H1 (cell line): ENCODE measurements around the gene ZNF687. TPM values are rescaled to one million over a fixed set of nuclear protein-coding genes. Genes with fewer than 3 reads are reported as not detected.

ENCODE experiments used
- CTCF ChIA-PET: fragments of 300-600 bp; sonication (Branson Sonifier 250); formaldehyde crosslinking; loops from one replicate; lab custom pipeline; 2021; ENCODE audit not compliant: partially characterized antibody; lab: Charles Lee
- POLR2A ChIA-PET: fragments of 300-600 bp; sonication (Branson Sonifier 250); formaldehyde crosslinking; loops from one replicate; lab custom pipeline; 2021; ENCODE audit warnings: inconsistent platforms; ENCODE audit not compliant: partially characterized antibody; lab: Charles Lee
- DNase-seq, 2 experiments: peaks; one replicate each; pipeline versions ENCODE4 v3.0.0 to v3.0.0-alpha.2; 2010 to 2022; ENCODE audit warnings: low spot score in 2 of 2, low read depth in 1 of 2, mixed read lengths in 1 of 2
- FAIRE-seq: peaks from 2 replicates; lab custom pipeline; 2011; peaks lifted over from hg19 to GRCh38; lab: Jason Lieb, UNC
- H2AFZ ChIP-seq: 2 replicates; pipeline ENCODE4 v1.8.1; 2012; ENCODE audit warnings: low read length, inconsistent platforms
- H2AK5ac ChIP-seq: 2 replicates; pipeline ENCODE4 v1.6.1; 2013; ENCODE audit warnings: low read depth, low read length
- H2BK120ac ChIP-seq: replicated peaks from 2 replicates; pipeline ENCODE3; 2013; ENCODE audit warnings: low read depth, low read length, inconsistent platforms
- H2BK12ac ChIP-seq: 2 replicates; pipeline ENCODE4 v1.6.1; 2013; ENCODE audit warnings: low read depth, low read length
- H2BK15ac ChIP-seq: 2 replicates; pipeline ENCODE4 v1.6.1; 2013; ENCODE audit warnings: low read length
- H2BK20ac ChIP-seq: 2 replicates; pipeline ENCODE4 v1.6.1; 2013; ENCODE audit warnings: low read length
- H2BK5ac ChIP-seq: 2 replicates; pipeline ENCODE4 v1.6.1; 2013; ENCODE audit warnings: low read depth, low read length
- H3K14ac ChIP-seq: 2 replicates; pipeline ENCODE4 v1.6.1; 2013; ENCODE audit warnings: inconsistent platforms; ENCODE audit not compliant: insufficient read length
- H3K18ac ChIP-seq: 2 replicates; pipeline ENCODE4 v1.6.1; 2013; ENCODE audit warnings: low read length; ENCODE audit errors: extremely low read depth
- H3K23ac ChIP-seq: 2 replicates; pipeline ENCODE4 v1.6.1; 2013; ENCODE audit warnings: inconsistent platforms; ENCODE audit not compliant: insufficient read length
- H3K23me2 ChIP-seq: 2 replicates; pipeline ENCODE4 v1.6.1; 2013; ENCODE audit warnings: low read depth, low read length
- H3K27ac ChIP-seq: 2 replicates; pipeline ENCODE4 v1.6.1; 2011; ENCODE audit warnings: low read depth, low read length, inconsistent platforms
- H3K27me3 ChIP-seq, 4 experiments: replicated peaks in 1 of 4; 1 replicate in 1 of 4; 2 replicates in 3 of 4; pipeline versions ENCODE4 v1.6.1 to v1.8.1; 2011 to 2013; ENCODE audit warnings: low read length in 3 of 4, mild to moderate bottlenecking in 3 of 4, inconsistent platforms in 2 of 4, mixed read lengths in 2 of 4, moderate library complexity in 1 of 4; ENCODE audit not compliant: control insufficient read depth in 3 of 4, insufficient read depth in 3 of 4; ENCODE audit errors: extremely low read depth in 1 of 4
- H3K36me3 ChIP-seq, 4 experiments: 2 replicates each; pipeline versions ENCODE4 v1.6.1 to v1.8.1; 2011 to 2013; ENCODE audit warnings: mild to moderate bottlenecking in 4 of 4, low read length in 3 of 4, moderate library complexity in 2 of 4, control low read depth in 1 of 4, inconsistent platforms in 1 of 4; ENCODE audit not compliant: insufficient read depth in 4 of 4, control insufficient read depth in 2 of 4
- H3K4ac ChIP-seq: replicated peaks from 2 replicates; pipeline ENCODE3; 2013; ENCODE audit warnings: low read length, low read depth, mixed read lengths, inconsistent platforms; ENCODE audit not compliant: insufficient read length
- H3K4me1 ChIP-seq, 4 experiments: replicated peaks in 1 of 4; 1 replicate in 1 of 4; 2 replicates in 3 of 4; pipeline versions ENCODE4 v1.6.1 to v1.8.1; 2011 to 2013; ENCODE audit warnings: low read length in 3 of 4, inconsistent platforms in 2 of 4, mixed read lengths in 1 of 4; ENCODE audit not compliant: insufficient read depth in 4 of 4, control insufficient read depth in 3 of 4
- H3K4me2 ChIP-seq, 2 experiments: 2 replicates each; pipeline versions ENCODE4 v1.6.1 to v1.8.1; 2011 to 2013; ENCODE audit warnings: low read depth in 2 of 2, low read length in 2 of 2, control low read depth in 1 of 2, inconsistent platforms in 1 of 2, mild to moderate bottlenecking in 1 of 2; ENCODE audit not compliant: insufficient read depth in 1 of 2
- H3K4me3 ChIP-seq, 4 experiments: fragments of 200-600, 300-600 bp in 1 of 4; sonication (generic), shearing (Covaris generic), sonication (Bioruptor Twin) in 1 of 4; 2 replicates each; pipeline versions ENCODE4 v1.5.1 to v1.8.1; 2011 to 2016; ENCODE audit warnings: low read length in 4 of 4, low read depth in 3 of 4, control low read depth in 2 of 4, inconsistent platforms in 2 of 4, mild to moderate bottlenecking in 2 of 4, mixed read lengths in 1 of 4, moderate library complexity in 1 of 4; ENCODE audit not compliant: insufficient read depth in 2 of 4; ENCODE audit errors: extremely low read depth in 1 of 4
- H3K56ac ChIP-seq: replicated peaks from 2 replicates; pipeline ENCODE3; 2013; ENCODE audit warnings: low read depth, mild to moderate bottlenecking, mixed read lengths, low read length, inconsistent platforms; ENCODE audit not compliant: insufficient read length
- H3K79me1 ChIP-seq: 2 replicates; pipeline ENCODE4 v1.6.1; 2013; ENCODE audit warnings: low read depth, low read length, control low read depth
- H3K79me2 ChIP-seq, 2 experiments: 2 replicates each; pipeline versions ENCODE4 v1.6.1 to v1.8.1; 2012 to 2013; ENCODE audit warnings: low read length in 2 of 2, mild to moderate bottlenecking in 2 of 2, inconsistent platforms in 1 of 2; ENCODE audit not compliant: insufficient read depth in 2 of 2, control insufficient read depth in 1 of 2
- H3K9ac ChIP-seq, 4 experiments: replicated peaks in 1 of 4; 1 replicate in 1 of 4; 2 replicates in 3 of 4; pipeline versions ENCODE4 v1.6.1 to v1.8.1; 2011 to 2013; ENCODE audit warnings: low read depth in 3 of 4, low read length in 3 of 4, control low read depth in 2 of 4, mild to moderate bottlenecking in 2 of 4, moderate library complexity in 2 of 4, inconsistent platforms in 1 of 4; ENCODE audit errors: extremely low read depth in 1 of 4
- H3K9me3 ChIP-seq, 2 experiments: 2 replicates each; pipeline versions ENCODE4 v1.6.1 to v1.8.1; 2012 to 2013; ENCODE audit warnings: mild to moderate bottlenecking in 2 of 2, moderate library complexity in 2 of 2, control low read depth in 1 of 2, inconsistent platforms in 1 of 2, low read depth in 1 of 2, low read length in 1 of 2, mixed read lengths in 1 of 2; ENCODE audit not compliant: insufficient read depth in 2 of 2
- H4K20me1 ChIP-seq, 2 experiments: replicated peaks in 1 of 2; 2 replicates each; pipeline versions ENCODE3 to v1.8.1; 2011 to 2013; ENCODE audit warnings: inconsistent platforms in 2 of 2, low read length in 2 of 2, mild to moderate bottlenecking in 1 of 2; ENCODE audit not compliant: insufficient read depth in 2 of 2, control insufficient read depth in 1 of 2
- H4K5ac ChIP-seq: 2 replicates; pipeline ENCODE4 v1.6.1; 2013; ENCODE audit warnings: low read length, low read depth, mixed read lengths, inconsistent platforms; ENCODE audit not compliant: insufficient read length
- H4K8ac ChIP-seq: 2 replicates; pipeline ENCODE4 v1.8.0; 2013; ENCODE audit warnings: mild to moderate bottlenecking, moderate library complexity, low read length, inconsistent platforms; ENCODE audit not compliant: insufficient read depth; ENCODE audit errors: extremely low read depth
- H4K91ac ChIP-seq: replicated peaks from 2 replicates; pipeline ENCODE3; 2013; ENCODE audit warnings: low read length, mixed read lengths, inconsistent platforms; ENCODE audit not compliant: insufficient read length
- ATF2 ChIP-seq: IDR thresholded peaks from 2 replicates; pipeline ENCODE4 v1.6.1; 2012; ENCODE audit warnings: low read length, inconsistent platforms
- CHD2 ChIP-seq: IDR thresholded peaks from 2 replicates; pipeline ENCODE4 v1.6.1; 2012; ENCODE audit warnings: low read length, improper control_type of control experiment
- CREB1 ChIP-seq: IDR thresholded peaks from 2 replicates; pipeline ENCODE4 v1.6.1; 2012; ENCODE audit warnings: inconsistent platforms
- EZH2 ChIP-seq: fragments of 200-600 bp; sonication (generic); IDR thresholded peaks from 2 replicates; pipeline ENCODE4 v1.7.1; 2012; ENCODE audit warnings: low read depth, mild to moderate bottlenecking, moderate library complexity, low read length, inconsistent platforms; ENCODE audit not compliant: severe bottlenecking
- MAFK ChIP-seq: IDR thresholded peaks from 2 replicates; pipeline ENCODE4 v1.6.1; 2012; ENCODE audit warnings: low read depth, mild to moderate bottlenecking, improper control_type of control experiment, low read length
- MAX ChIP-seq: IDR thresholded peaks from 2 replicates; pipeline ENCODE4 v1.6.1; 2012; ENCODE audit warnings: inconsistent platforms
- POU5F1 ChIP-seq: IDR thresholded peaks from 2 replicates; pipeline ENCODE4 v1.6.1; 2011; ENCODE audit warnings: low read depth, mild to moderate bottlenecking, low read length, moderate library complexity
- SIRT6 ChIP-seq: IDR thresholded peaks from one replicate; pipeline ENCODE4 v1.7.1; 2012; ENCODE audit warnings: low read length, inconsistent platforms
- SP1 ChIP-seq: IDR thresholded peaks from 2 replicates; pipeline ENCODE4 v1.6.1; 2011; ENCODE audit warnings: low read depth, low read length
- WGBS, 2 experiments: shearing (Covaris generic) in 1 of 2; methylation state at CpG; one replicate each; pipeline versions ENCODE4 v1.1.6 to v1.1.7; 2013 to 2015; ENCODE audit warnings: low lambda C conversion rate in 2 of 2, mixed read lengths in 2 of 2, inconsistent platforms in 1 of 2, low coverage in 1 of 2, missing lambda C conversion rate in 1 of 2; ENCODE audit not compliant: insufficient replicate concordance in 2 of 2, insufficient coverage in 1 of 2, insufficient read length in 1 of 2; ENCODE audit errors: extremely low coverage in 1 of 2, missing lambda C conversion rate in 1 of 2; 5-methylcytosine and 5-hydroxymethylcytosine counted together
- polyA plus RNA-seq, 7 experiments: library from polyadenylated mRNA; depleted of rRNA in 3 of 7; stranded (reverse) in 5 of 7; unstranded in 2 of 7; fragments of >200 nt in 5 of 7; fragments of 200-250 nt in 2 of 7; gene quantifications; 1 replicate in 5 of 7; 2 replicates in 1 of 7; 4 replicates in 1 of 7; pipeline versions ENCODE4 v1.2.1 to v1.2.3, GENCODE V29; 2011 to 2013; ENCODE audit warnings: missing spikeins in 2 of 7, mixed read lengths in 2 of 7
- total RNA-seq: library from RNA; stranded (reverse); fragmentation: NEBNext Ultra II Directional; extraction: Animal tissue kit (Norgen Biotek cat#: 25700); gene quantifications from 2 replicates; pipeline ENCODE4 v1.2.1, GENCODE V29; 2021
- TF ChIP-seq, protein P1 (sequence below): IDR thresholded peaks from 2 replicates; pipeline ENCODE4 v1.6.1; 2011; ENCODE audit warnings: low read depth, mild to moderate bottlenecking, low read length; ENCODE audit not compliant: insufficient read depth

The ZNF687 gene
- total and polyA plus RNA-seq, 2 of the 8 experiments (the other 6 are each of a cell fraction or from before 2014, with no cell fraction given), result 45.9 to 69.9 TPM

- H2BK20ac ChIP-seq, result no peak overlapping the region
- no peaks in the 10 kb centered on the region for H3K27me3 ChIP-seq
- H3K23ac ChIP-seq, result no peak overlapping the region
- no peak overlapping the region for H3K14ac ChIP-seq
- H3K4me1 ChIP-seq, result peaks cover 2 to 10% (median 6%) of the 10 kb centered on the region in 4 experiments
- no peak overlapping the region for H4K91ac ChIP-seq
- FAIRE-seq (no peak), DNase-seq (no peak)
- no peak overlapping the region for H3K4me2 ChIP-seq
- ChIA-PET POLR2A (interaction anchor here (0.6 to 1.7 kb wide), 8 partner anchors 8 to 127 kb away, joined by 3 to 14 read pairs (median 3); partner anchors contain the start of gene ZNF687), CTCF (interaction anchor here (0.6 kb wide), 1 partner anchor 19 kb away, joined by 3 read pairs; no protein-coding TSS in a partner anchor)
- 0 out of 7 replicates have a peak overlapping the region, but pooled peaks of 1 of the 4 experiments have one; percentile 15 for H3K9ac ChIP-seq
- H2BK15ac ChIP-seq, result no peak overlapping the region
- H2AFZ ChIP-seq, result no peak overlapping the region
- no peak overlapping the region for H3K18ac ChIP-seq
- H4K5ac ChIP-seq, result no peak overlapping the region
- 97% methylated on average over 13 of the region's 18 CpGs; no CpG with 5 or more reads in 1 of the 2 experiments for WGBS, 2 experiments
- no peaks in the 10 kb centered on the region for H3K23me2 ChIP-seq
- no peaks in the 10 kb centered on the region for H3K9me3 ChIP-seq
- H4K20me1 ChIP-seq, result peaks cover 7 to 27% of the 10 kb centered on the region in 2 experiments
- H3K79me1 ChIP-seq, result peaks cover 14% of the 10 kb centered on the region; the same call in 1 of the 2 replicates
- no peak overlapping the region for H3K56ac ChIP-seq
- H2BK5ac ChIP-seq, result no peak overlapping the region
- no peak overlapping the region for H2BK12ac ChIP-seq
- H3K79me2 ChIP-seq, result peaks cover 0 to 18% of the 10 kb centered on the region in 2 experiments; a peak in 2 of 4 replicates
- no peak overlapping the region for H3K4me3 ChIP-seq
- H2BK120ac ChIP-seq, result no peak overlapping the region
- no peak overlapping the region for H2AK5ac ChIP-seq
- H3K27ac ChIP-seq, result no peak overlapping the region
- H3K4ac ChIP-seq, result no peak overlapping the region
- H3K36me3 ChIP-seq, result peaks cover 26 to 86% (median 44%) of the 10 kb centered on the region in 4 experiments
- H4K8ac ChIP-seq, result no peak overlapping the region
- TF ChIP-seq MAFK, result no peak
- TF ChIP-seq SP1, result no peak
- TF ChIP-seq, protein P1, sequence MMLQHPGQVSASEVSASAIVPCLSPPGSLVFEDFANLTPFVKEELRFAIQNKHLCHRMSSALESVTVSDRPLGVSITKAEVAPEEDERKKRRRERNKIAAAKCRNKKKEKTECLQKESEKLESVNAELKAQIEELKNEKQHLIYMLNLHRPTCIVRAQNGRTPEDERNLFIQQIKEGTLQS, result no peak
- no peak for TF ChIP-seq POU5F1
- TF ChIP-seq ATF2, result no peak
- no peak for TF ChIP-seq MAX
- no peak for TF ChIP-seq EZH2
- no peak for TF ChIP-seq CREB1
- TF ChIP-seq CHD2, result no peak
- no peak for TF ChIP-seq SIRT6
Measured at GRCh38 chr1:151289080-151289935, 7.2 kb downstream of the ZNF687 start.
